Measurements from ENCODE around the gene NPHP1.
A peak's percentile ranks its signal among the peaks of the same experiment; 100 is the strongest.

NPHP1 gene

DNA sequence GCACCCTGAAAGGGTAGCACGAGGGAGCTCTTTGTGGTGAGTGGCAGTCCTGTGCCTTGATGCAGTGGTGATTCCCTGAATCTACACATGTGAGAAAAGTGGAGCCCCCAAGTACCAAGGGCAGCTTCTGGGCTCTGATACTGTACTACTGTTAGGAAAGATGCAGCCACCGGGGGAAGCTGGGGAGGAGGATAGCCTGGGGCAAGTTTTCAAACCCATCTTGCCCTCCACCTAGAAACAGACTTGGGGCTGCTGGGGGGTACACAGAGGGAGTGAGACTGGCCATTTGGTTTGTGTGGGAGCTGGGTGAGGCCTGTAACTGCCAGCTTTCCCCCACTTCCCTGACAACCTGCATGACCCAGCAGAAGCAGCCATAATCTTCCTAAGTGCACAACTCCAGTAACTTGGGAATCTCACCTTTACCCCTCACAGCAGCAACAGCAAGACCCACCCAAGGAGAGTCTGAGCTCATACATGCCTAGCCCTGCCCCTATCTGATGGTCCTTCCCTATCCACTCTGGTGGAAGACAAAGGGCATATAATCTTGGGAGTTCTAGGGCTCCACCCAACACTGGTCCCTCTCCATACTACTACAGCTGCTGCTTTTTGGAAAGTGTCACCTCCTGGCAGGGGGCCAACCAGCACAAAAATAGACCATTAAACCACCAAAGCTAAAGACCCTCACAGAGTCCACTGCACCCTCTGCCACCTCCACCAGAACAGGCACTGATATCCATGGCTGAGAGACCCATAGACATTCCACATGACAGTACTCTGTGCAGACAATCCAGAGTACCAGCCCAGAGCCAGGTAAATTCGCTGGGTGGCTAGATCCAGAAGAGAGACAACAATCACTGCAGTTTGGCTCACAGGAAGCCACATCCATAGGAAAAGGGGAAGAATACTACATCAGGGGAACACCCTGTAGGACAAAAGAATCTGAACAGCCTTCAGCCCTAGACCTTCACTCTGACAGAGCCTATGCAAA, 97.4 kb downstream of the NPHP1 start:
- TF ChIP-seq CTCF (conservative IDR thresholded peaks at IDR 0.05) (no peak), ZFX (IDR thresholded peaks at IDR 0.05) (no peak)
- peak overlapping the region; percentile 70 for H3K27ac ChIP-seq

DNA sequence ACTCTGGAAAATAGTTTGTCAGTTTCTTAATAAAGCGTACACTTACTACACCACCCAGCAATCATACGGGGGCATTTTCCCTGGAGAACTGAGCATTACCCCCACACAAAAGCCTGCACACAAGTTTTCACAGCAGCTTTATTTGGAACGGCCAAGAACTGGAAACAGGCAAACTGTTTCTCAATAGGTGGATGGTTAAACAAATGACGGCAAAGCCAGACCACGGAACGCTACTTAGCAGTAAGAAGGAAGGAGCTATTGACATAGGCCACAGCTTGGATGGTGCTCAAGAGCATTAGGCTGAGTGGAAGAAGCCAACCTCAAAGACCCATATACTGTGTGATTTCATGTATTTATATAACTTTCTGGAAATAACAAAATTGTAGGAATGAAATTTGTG, 98.2 kb downstream of the NPHP1 start:
- TF ChIP-seq CTCF (conservative IDR thresholded peaks at IDR 0.05) (no peak), ZFX (IDR thresholded peaks at IDR 0.05) (no peak)
- H3K27ac ChIP-seq: peak overlapping the region; percentile 70

- TF ChIP-seq ZFX (IDR thresholded peaks at IDR 0.05): no peak
- no peak for TF ChIP-seq CTCF (conservative IDR thresholded peaks at IDR 0.05)
- H3K27ac ChIP-seq: peak overlapping the region; percentile 70
Measured at GRCh38 chr2:110105608-110106467, 99.0 kb downstream of the NPHP1 start.

DNA sequence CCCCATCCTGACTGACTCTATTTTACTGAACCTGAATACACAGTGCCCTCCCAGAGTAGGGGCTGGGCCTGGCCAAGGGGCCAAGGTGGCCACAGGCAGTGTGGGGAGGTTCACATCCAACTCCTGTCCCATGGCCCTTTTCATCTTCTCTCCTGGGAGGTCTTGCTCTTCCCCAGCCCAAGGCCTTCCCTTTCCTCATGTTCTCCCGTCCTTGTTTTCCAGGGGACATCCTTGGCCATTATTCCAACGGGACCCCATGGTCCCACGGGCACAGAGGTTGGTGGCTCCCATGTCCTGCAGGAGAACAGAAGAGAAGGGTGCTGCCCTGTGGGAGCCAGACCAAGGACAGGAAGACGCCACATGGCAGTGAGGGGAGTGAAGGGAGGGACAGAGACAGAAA, 99.6 kb downstream of the NPHP1 start:
- peak overlapping the region; percentile 70 for H3K27ac ChIP-seq
- no peak for TF ChIP-seq CTCF (conservative IDR thresholded peaks at IDR 0.05)
- TF ChIP-seq ZFX (IDR thresholded peaks at IDR 0.05): no peak

GRCh38 chr2:110104025-110104771, 100.6 kb downstream of the NPHP1 start:
- TF ChIP-seq ZFX (IDR thresholded peaks at IDR 0.05) (no peak), CTCF (conservative IDR thresholded peaks at IDR 0.05) (no peak)
- peak overlapping the region; percentile 70; the same call in 1 of the 2 replicates for H3K27ac ChIP-seq

GRCh38 chr2:110103061-110103961, 101.5 kb downstream of the NPHP1 start:
- H3K27ac ChIP-seq: no peak overlapping the region

More at GRCh38 chr2:110103061-110103961, 101.5 kb downstream of the NPHP1 start:
- TF ChIP-seq CTCF (conservative IDR thresholded peaks at IDR 0.05) (no peak), ZFX (IDR thresholded peaks at IDR 0.05) (no peak)

All from C4-2B (cell line).